Measurements from ENCODE around the gene PARD6B. TPM values are rescaled to one million over a fixed set of nuclear protein-coding genes. Genes with fewer than 3 reads are reported as not detected.

Gene PARD6B
- total RNA-seq, 1 donor from 2014 or later, result 32.5 TPM

- H3K4me3 ChIP-seq, result no peak overlapping the region
- ATAC-seq, result no peak
- peaks cover 17% of the 10 kb centered on the region for H3K4me1 ChIP-seq
- no peak for DNase-seq
- H3K36me3 ChIP-seq, result no peaks in the 10 kb centered on the region
- H3K9me3 ChIP-seq, result no peaks in the 10 kb centered on the region
- H3K27ac ChIP-seq, result no peak overlapping the region
- no peaks in the 10 kb centered on the region for H3K27me3 ChIP-seq (ENCODE audit: low read depth)
- no peak for TF ChIP-seq CTCF (IDR thresholded peaks at IDR 0.05)
- intact Hi-C loops (cut with DNase I), result no loop called here
Observed at GRCh38 chr20:50724112-50724725, 7.2 kb upstream of the PARD6B start.

DNA sequence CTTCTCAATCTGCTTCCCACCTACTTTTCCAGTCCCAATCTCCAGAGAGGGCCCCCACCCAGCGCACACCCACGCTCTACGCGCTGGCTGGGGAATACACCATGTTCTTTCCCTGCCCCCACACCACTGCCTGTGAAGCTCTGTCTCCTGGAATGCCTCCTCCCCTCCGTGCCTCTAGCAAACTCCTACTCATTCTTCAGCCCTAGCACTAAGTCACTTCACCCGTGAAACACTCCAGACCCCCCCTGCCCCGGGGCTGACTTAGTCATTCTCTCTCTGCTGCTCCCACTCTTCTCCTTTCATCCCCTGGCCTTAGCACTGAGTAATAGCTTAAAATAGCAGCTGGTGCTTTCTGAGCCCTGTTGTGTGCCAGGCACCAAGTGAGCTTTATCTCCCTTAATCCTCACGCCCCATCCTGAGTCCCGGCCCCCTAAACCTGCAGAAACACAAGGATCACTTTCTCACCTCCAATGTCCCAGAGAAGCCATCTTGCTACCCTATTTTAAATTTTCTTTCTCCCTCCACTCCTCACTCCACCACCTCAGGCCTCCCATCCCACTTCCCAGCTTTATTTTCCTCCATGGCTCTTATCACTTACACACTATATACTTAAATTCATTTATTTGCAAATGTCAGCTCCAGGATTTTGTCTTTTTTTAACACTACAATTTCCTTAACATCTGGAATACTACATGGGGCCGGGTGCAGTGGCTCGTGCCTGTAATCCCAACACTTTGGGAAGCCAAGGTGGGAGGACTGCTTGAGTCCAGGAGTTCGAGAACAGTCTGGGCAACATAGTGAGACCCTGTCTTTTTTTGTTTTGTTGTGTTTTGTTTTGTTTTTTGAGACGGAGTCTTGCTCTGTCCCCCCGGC is 6.3 kb upstream of the PARD6B start:
- H3K27ac ChIP-seq, result peak overlapping the region; percentile 11
- ATAC-seq, result peak; percentile 46 to 83
- peaks cover 25% of the 10 kb centered on the region for H3K4me1 ChIP-seq

GRCh38 chr20:50725724-50726005 is 5.7 kb upstream of the PARD6B start:
- Histone ChIP-seq H3K4me1 (peaks cover 31% of the 10 kb centered on the region), H3K36me3 (no peaks in the 10 kb centered on the region), H3K27ac (peak overlapping the region; percentile 11), H3K9me3 (no peaks in the 10 kb centered on the region), H3K27me3 (ENCODE audit: low read depth) (no peaks in the 10 kb centered on the region), H3K4me3 (no peak overlapping the region)
- TF ChIP-seq CTCF (IDR thresholded peaks at IDR 0.05), result no peak
- ATAC-seq (no peak), DNase-seq (no peak)
- intact Hi-C loops (cut with DNase I), result no loop called here

More for the DNA sequence above, 6.3 kb upstream of the PARD6B start:
- no peak for DNase-seq
- Histone ChIP-seq H3K4me3 (no peak overlapping the region), H3K9me3 (no peaks in the 10 kb centered on the region), H3K27me3 (ENCODE audit: low read depth) (no peaks in the 10 kb centered on the region), H3K36me3 (no peaks in the 10 kb centered on the region)
- TF ChIP-seq CTCF (IDR thresholded peaks at IDR 0.05), result no peak
- intact Hi-C loops (cut with DNase I), result no loop called here

GRCh38 chr20:50726955-50727791 is 4.2 kb upstream of the PARD6B start:
- peaks cover 38% of the 10 kb centered on the region for H3K4me1 ChIP-seq
- H3K27ac ChIP-seq, result no peak overlapping the region
- TF ChIP-seq CTCF (IDR thresholded peaks at IDR 0.05), result no peak
- no peak overlapping the region for H3K4me3 ChIP-seq
- no peaks in the 10 kb centered on the region for H3K9me3 ChIP-seq
- ATAC-seq (no peak), DNase-seq (no peak)
- peaks cover 4% of the 10 kb centered on the region for H3K27me3 ChIP-seq (ENCODE audit: low read depth)
- intact Hi-C loops (cut with DNase I), result no loop called here
- H3K36me3 ChIP-seq, result no peaks in the 10 kb centered on the region

- intact Hi-C loops (cut with DNase I), result no loop called here
- Histone ChIP-seq H3K9me3 (no peaks in the 10 kb centered on the region), H3K4me3 (no peak overlapping the region), H3K4me1 (peaks cover 42% of the 10 kb centered on the region), H3K27me3 (ENCODE audit: low read depth) (peaks cover 4% of the 10 kb centered on the region), H3K36me3 (no peaks in the 10 kb centered on the region), H3K27ac (peak overlapping the region; percentile 81)
- TF ChIP-seq CTCF (IDR thresholded peaks at IDR 0.05), result no peak
- peak in 1 of 2 donors; percentile 9 for ATAC-seq
- no peak for DNase-seq
Observed at GRCh38 chr20:50727792-50728485, 3.4 kb upstream of the PARD6B start.

Measured in lower lobe of right lung (tissue), 2 donors.